Measurements from ENCODE around the gene NOXA1. TPM values are rescaled to one million over a fixed set of nuclear protein-coding genes. Genes with fewer than 3 reads are reported as not detected.
"Not testable (repeated sequence)": the region's sequence is repeated elsewhere in the genome, so short reads cannot be mapped to it uniquely, and the experiment has no call there.

The NOXA1 gene
- polyA plus RNA-seq, 1 experiment: 0.32 TPM

- POLR2A ChIA-PET: no interaction called here
- Histone ChIP-seq H3K36me3 (ENCODE audit: control insufficient read depth, insufficient read depth, low read length) (no peaks in the 10 kb centered on the region), H3K4me3 (ENCODE audit: low read depth, low read length) (no peak overlapping the region), H3K27me3 (ENCODE audit: control insufficient read depth, insufficient read depth, low read length) (no peaks in the 10 kb centered on the region)
- CTCF ChIA-PET: no interaction called here
- TF ChIP-seq CTCF (IDR thresholded peaks at IDR 0.05; ENCODE audit: insufficient read depth, low read depth, low read length): no peak
- no peak for DNase-seq (ENCODE audit: low read depth)
Measured at GRCh38 chr9:137385061-137385655, 38.0 kb upstream of the NOXA1 start.

- POLR2A ChIA-PET; H3K36me3 ChIP-seq (ENCODE audit: control insufficient read depth, insufficient read depth, low read length); CTCF ChIA-PET; DNase-seq (ENCODE audit: low read depth); H3K27me3 ChIP-seq (ENCODE audit: control insufficient read depth, insufficient read depth, low read length); H3K4me3 ChIP-seq (ENCODE audit: low read depth, low read length): not testable (repeated sequence)
Measured at GRCh38 chr9:137386507-137387113, 36.6 kb upstream of the NOXA1 start.

- Histone ChIP-seq H3K4me3 (ENCODE audit: low read depth, low read length) (no peak overlapping the region), H3K27me3 (ENCODE audit: control insufficient read depth, insufficient read depth, low read length) (no peaks in the 10 kb centered on the region), H3K36me3 (ENCODE audit: control insufficient read depth, insufficient read depth, low read length) (peaks cover 1% of the 10 kb centered on the region; the same call in 1 of the 2 replicates)
- DNase-seq (ENCODE audit: low read depth): no peak
- TF ChIP-seq CTCF (IDR thresholded peaks at IDR 0.05; ENCODE audit: insufficient read depth, low read depth, low read length): no peak
- ChIA-PET CTCF (no interaction called here), POLR2A (no interaction called here)
Measured at GRCh38 chr9:137387114-137387890, 35.9 kb upstream of the NOXA1 start.

GRCh38 chr9:137387891-137388560, 35.2 kb upstream of the NOXA1 start:
- no peak for DNase-seq (ENCODE audit: low read depth)
- Histone ChIP-seq H3K36me3 (ENCODE audit: control insufficient read depth, insufficient read depth, low read length) (peaks cover 1% of the 10 kb centered on the region; the same call in 1 of the 2 replicates), H3K4me3 (ENCODE audit: low read depth, low read length) (no peak overlapping the region), H3K27me3 (ENCODE audit: control insufficient read depth, insufficient read depth, low read length) (no peaks in the 10 kb centered on the region)
- ChIA-PET CTCF (interaction anchor here (0.6 kb wide), 1 partner anchor 234 kb away, joined by 3 read pairs; no protein-coding TSS in a partner anchor), POLR2A (no interaction called here)
- no peak for TF ChIP-seq CTCF (IDR thresholded peaks at IDR 0.05; ENCODE audit: insufficient read depth, low read depth, low read length)

GRCh38 chr9:137388589-137389427, 34.4 kb upstream of the NOXA1 start:
- no peak for TF ChIP-seq CTCF (IDR thresholded peaks at IDR 0.05; ENCODE audit: insufficient read depth, low read depth, low read length)
- no peak overlapping the region for H3K4me3 ChIP-seq (ENCODE audit: low read depth, low read length)
- H3K27me3 ChIP-seq (ENCODE audit: control insufficient read depth, insufficient read depth, low read length): no peaks in the 10 kb centered on the region
- ChIA-PET POLR2A (no interaction called here), CTCF (interaction anchor here (0.8 kb wide), 1 partner anchor 89 kb away, joined by 3 read pairs; no protein-coding TSS in a partner anchor)
- H3K36me3 ChIP-seq (ENCODE audit: control insufficient read depth, insufficient read depth, low read length): peaks cover 1% of the 10 kb centered on the region; the same call in 1 of the 2 replicates
- DNase-seq (ENCODE audit: low read depth): no peak

Data from BJ (cell line).